ENCODE results near the gene DRC3. TPM values are rescaled to one million over a fixed set of nuclear protein-coding genes. Genes with fewer than 3 reads are reported as not detected.

DRC3 gene
- total RNA-seq, 1 donor from 2014 or later, result 1.7 TPM

DNA sequence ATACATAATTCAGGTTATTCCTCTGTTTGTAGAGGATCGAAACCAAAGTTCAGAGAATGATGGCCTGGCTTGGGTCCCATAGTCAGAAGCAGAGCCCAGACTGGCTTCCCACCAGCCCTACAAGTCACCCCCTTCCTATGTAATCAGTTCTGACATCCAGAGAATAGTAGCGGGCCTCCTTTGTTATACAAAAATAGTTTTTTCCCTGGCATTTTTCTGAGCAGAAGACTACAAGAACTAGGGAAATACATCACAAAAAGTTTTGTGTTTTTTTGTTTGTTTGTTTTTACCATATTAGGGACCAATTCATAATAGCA lies 47.1 kb downstream of the DRC3 start:
- H3K9me3 ChIP-seq (replicated peaks), result no peaks in the 10 kb centered on the region
- no peak overlapping the region for H3K4me3 ChIP-seq
- intact Hi-C loops (cut with micrococcal nuclease), result loop anchor here (10.0 kb wide), 1 partner anchor 345 kb away; no protein-coding TSS in a partner anchor
- H3K27ac ChIP-seq (replicated peaks), result peak overlapping the region; percentile 25
- H3K4me1 ChIP-seq, result peaks cover 50% of the 10 kb centered on the region
- no peak for DNase-seq
- peaks cover 24% of the 10 kb centered on the region for H3K36me3 ChIP-seq
- H3K27me3 ChIP-seq (ENCODE audit: low read depth), result no peaks in the 10 kb centered on the region
- TF ChIP-seq, protein P1, sequence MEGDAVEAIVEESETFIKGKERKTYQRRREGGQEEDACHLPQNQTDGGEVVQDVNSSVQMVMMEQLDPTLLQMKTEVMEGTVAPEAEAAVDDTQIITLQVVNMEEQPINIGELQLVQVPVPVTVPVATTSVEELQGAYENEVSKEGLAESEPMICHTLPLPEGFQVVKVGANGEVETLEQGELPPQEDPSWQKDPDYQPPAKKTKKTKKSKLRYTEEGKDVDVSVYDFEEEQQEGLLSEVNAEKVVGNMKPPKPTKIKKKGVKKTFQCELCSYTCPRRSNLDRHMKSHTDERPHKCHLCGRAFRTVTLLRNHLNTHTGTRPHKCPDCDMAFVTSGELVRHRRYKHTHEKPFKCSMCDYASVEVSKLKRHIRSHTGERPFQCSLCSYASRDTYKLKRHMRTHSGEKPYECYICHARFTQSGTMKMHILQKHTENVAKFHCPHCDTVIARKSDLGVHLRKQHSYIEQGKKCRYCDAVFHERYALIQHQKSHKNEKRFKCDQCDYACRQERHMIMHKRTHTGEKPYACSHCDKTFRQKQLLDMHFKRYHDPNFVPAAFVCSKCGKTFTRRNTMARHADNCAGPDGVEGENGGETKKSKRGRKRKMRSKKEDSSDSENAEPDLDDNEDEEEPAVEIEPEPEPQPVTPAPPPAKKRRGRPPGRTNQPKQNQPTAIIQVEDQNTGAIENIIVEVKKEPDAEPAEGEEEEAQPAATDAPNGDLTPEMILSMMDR (IDR thresholded peaks at IDR 0.05; ENCODE audit: borderline replicate concordance), result no peak

DNA sequence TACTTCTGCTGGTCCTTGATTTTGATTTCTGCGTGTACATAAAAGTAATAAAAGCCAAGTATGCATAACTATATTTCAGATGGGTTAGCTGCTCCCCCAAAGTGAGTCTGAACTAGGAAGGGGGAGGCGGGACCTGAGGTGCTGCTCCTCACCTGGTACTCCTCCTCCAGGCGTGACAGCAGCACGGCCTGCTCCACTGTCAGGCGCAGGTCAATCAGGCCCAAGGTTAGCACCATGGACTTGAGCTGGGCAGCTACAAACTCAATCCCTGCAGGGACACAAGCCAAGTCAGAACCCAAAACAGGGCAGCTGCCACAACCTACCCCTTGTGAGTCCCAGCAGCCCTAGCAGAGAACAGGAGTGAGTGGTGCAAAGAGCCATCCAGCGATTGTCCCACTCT lies 48.3 kb downstream of the DRC3 start:
- TF ChIP-seq, protein P1 (IDR thresholded peaks at IDR 0.05; ENCODE audit: borderline replicate concordance), result no peak
- Histone ChIP-seq H3K9me3 (replicated peaks) (no peaks in the 10 kb centered on the region), H3K4me3 (no peak overlapping the region), H3K27ac (replicated peaks) (no peak overlapping the region), H3K27me3 (ENCODE audit: low read depth) (no peaks in the 10 kb centered on the region), H3K4me1 (peaks cover 60% of the 10 kb centered on the region), H3K36me3 (peaks cover 12% of the 10 kb centered on the region)
- DNase-seq, result no peak
- intact Hi-C loops (cut with micrococcal nuclease), result loop anchor here (10.0 kb wide), 1 partner anchor 346 kb away; no protein-coding TSS in a partner anchor

- Histone ChIP-seq H3K9me3 (replicated peaks) (no peaks in the 10 kb centered on the region), H3K27me3 (ENCODE audit: low read depth) (no peaks in the 10 kb centered on the region)
- intact Hi-C loops (cut with micrococcal nuclease), result loop anchor here (10.0 kb wide), 1 partner anchor 347 kb away; no protein-coding TSS in a partner anchor
These were observed 48.7 kb downstream of the DRC3 start for GRCh38 chr17:18021372-18021771.

DNA sequence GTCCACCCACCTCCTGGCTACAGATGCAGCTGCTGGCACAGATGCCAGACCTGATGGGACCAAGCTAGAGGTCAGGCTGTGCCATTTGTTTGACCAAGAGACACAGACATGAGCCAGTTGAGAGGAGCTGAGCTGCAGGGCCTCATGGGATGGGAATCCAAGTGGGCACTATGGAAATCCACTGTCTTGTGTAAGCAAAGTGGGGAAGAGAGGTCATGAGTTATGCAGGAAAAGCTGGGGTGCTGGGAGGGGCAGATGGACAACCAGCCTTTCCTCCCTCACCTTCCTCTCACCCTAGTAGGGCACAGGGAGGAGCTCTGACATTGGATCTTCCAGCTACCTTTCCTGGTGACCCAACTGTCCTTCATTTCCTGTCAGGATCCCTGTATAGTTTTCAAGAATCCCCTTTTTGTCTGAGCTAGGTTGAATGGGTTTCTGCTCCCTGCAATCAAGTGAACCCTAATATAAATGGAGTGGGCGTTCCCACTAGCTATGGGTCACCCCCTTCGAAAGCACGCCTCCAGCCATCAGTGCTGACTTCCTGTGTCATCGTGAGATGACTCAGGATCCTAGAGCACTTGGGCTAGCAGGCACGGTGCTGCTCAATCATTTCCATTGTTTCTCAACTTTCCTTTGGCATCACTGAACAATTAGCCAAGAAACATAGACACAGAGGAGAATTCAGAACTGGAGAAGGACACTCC lies 52.7 kb downstream of the DRC3 start:
- H3K27ac ChIP-seq (replicated peaks), result no peak overlapping the region
- intact Hi-C loops (cut with micrococcal nuclease), result loop anchor here (10.0 kb wide), 1 partner anchor 351 kb away; no protein-coding TSS in a partner anchor
- H3K36me3 ChIP-seq, result peaks cover 12% of the 10 kb centered on the region
- H3K4me3 ChIP-seq, result no peak overlapping the region
- peaks cover 61% of the 10 kb centered on the region for H3K4me1 ChIP-seq
- no peak for DNase-seq
- H3K27me3 ChIP-seq (ENCODE audit: low read depth), result no peaks in the 10 kb centered on the region
- TF ChIP-seq, protein P1 (IDR thresholded peaks at IDR 0.05; ENCODE audit: borderline replicate concordance), result no peak
- H3K9me3 ChIP-seq (replicated peaks), result no peaks in the 10 kb centered on the region

More at GRCh38 chr17:18021372-18021771, 48.7 kb downstream of the DRC3 start:
- Histone ChIP-seq H3K4me3 (no peak overlapping the region), H3K4me1 (peaks cover 64% of the 10 kb centered on the region), H3K36me3 (peaks cover 12% of the 10 kb centered on the region), H3K27ac (replicated peaks) (no peak overlapping the region)
- TF ChIP-seq, protein P1 (IDR thresholded peaks at IDR 0.05; ENCODE audit: borderline replicate concordance), result no peak
- no peak for DNase-seq

DNA sequence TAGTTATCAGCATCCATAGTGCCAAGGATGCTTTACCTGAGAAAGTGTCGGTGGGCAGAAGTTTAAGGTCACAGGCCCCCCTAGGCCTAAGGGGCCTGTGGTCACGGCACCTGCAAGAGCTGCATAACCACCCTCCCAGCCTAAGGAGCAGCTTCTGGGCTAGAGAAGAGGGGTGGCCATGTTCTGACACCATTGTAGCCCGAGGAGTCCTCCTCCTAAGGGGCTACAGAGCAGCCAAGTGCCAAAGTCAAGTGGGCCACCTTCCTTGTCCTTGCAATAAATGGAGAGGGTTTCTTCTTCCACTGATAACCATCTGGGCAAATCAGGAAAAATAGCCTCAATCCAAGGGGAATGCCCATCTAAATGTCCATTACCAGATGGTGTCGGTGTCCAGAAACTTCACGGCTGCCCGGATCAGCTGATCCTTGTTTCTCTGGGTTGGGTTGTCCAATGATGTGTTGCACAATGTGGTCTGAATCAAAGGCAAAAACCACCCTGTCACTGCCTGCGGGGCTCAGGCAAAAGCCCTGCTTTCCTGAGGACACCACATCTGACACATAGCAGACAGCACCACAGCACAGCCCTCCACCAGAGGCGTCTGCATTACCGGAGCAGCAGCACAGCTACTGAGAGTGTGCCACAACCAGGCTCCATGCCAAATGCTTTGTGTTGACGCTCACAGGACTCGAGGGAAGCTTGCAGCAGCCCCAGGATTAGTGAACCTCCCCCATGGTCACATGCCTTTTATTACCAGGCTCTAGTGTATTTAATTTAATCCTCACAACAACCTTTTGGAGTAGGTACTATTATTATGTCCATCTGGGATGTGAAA lies 53.5 kb downstream of the DRC3 start:
- intact Hi-C loops (cut with micrococcal nuclease), result loop anchor here (10.0 kb wide), 1 partner anchor 351 kb away; no protein-coding TSS in a partner anchor
- TF ChIP-seq, protein P1 (IDR thresholded peaks at IDR 0.05; ENCODE audit: borderline replicate concordance), result no peak
- peaks cover 53% of the 10 kb centered on the region for H3K4me1 ChIP-seq
- H3K36me3 ChIP-seq, result peaks cover 7% of the 10 kb centered on the region
- H3K27ac ChIP-seq (replicated peaks), result peak overlapping the region; percentile 90
- DNase-seq, result peak; percentile 56
- no peaks in the 10 kb centered on the region for H3K27me3 ChIP-seq (ENCODE audit: low read depth)
- H3K4me3 ChIP-seq, result no peak overlapping the region
- H3K9me3 ChIP-seq (replicated peaks), result no peaks in the 10 kb centered on the region

Measured in left ventricle myocardium inferior (tissue), 1 donor.